GM12878 (cell line): ENCODE data around the gene STAT4. TPM values are rescaled to one million over a fixed set of nuclear protein-coding genes. Genes with fewer than 3 reads are reported as not detected.

Experiments used
- ATAC-seq: fragments of 200-7000 bp; cut with Tn5 transposase; 3 replicates; pipeline ENCODE4 v1.9.1; 2020; ENCODE audit warnings: mild to moderate bottlenecking, moderate library complexity
- BruUV-seq: library from RNA; stranded (reverse); fragments of 400-500 nt; replicated peaks from 2 replicates; lab custom pipeline; 2021; lab: Mats Ljungman, UMichigan
- CTCF ChIA-PET: fragments of 300-600 bp; sonication (Branson Sonifier 250); formaldehyde crosslinking; extraction: SDS; loops from one replicate; lab custom pipeline; 2021; ENCODE audit warnings: inconsistent platforms; lab: Yijun Ruan, JAX
- POLR2A ChIA-PET: fragments of 350-600 bp; formaldehyde crosslinking; extraction: SDS; loops from one replicate; lab custom pipeline; 2021; ENCODE audit warnings: inconsistent platforms; lab: Charles Lee
- RAD21 ChIA-PET: fragments of 300-600 bp; sonication (Branson Sonifier 250); formaldehyde crosslinking; loops from one replicate; lab custom pipeline; 2023; ENCODE audit warnings: antibody characterized with exemption; ENCODE audit not compliant: unreplicated experiment; lab: Charles Lee
- SMC1A ChIA-PET: fragments of 300-600 bp; sonication (Branson Sonifier 250); formaldehyde crosslinking; loops from one replicate; lab custom pipeline; 2023; ENCODE audit not compliant: unreplicated experiment, uncharacterized antibody; lab: Charles Lee
- DNase-seq: peaks from one replicate; pipeline ENCODE4 v3.0.0-alpha.2; 2011; ENCODE audit warnings: low read depth, low spot score
- FAIRE-seq: peaks from 3 replicates; lab custom pipeline; 2011; peaks lifted over from hg19 to GRCh38; lab: Jason Lieb, UNC
- H2AFZ ChIP-seq: 2 replicates; pipeline ENCODE4 v1.6.0; 2011; ENCODE audit warnings: low read depth, low read length, control low read depth; ENCODE audit not compliant: control insufficient read depth
- H3K27ac ChIP-seq: 2 replicates; pipeline ENCODE4 v1.5.1; 2011; ENCODE audit warnings: control low read depth; ENCODE audit not compliant: control insufficient read depth, insufficient read depth
- H3K27me3 ChIP-seq, 2 experiments: replicated peaks in 1 of 2; 2 replicates each; pipeline versions ENCODE4 v1.6.0 to v1.6.1; 2011; ENCODE audit warnings: low read length in 1 of 2; ENCODE audit not compliant: control insufficient read depth in 2 of 2, insufficient read depth in 2 of 2
- H3K36me3 ChIP-seq, 2 experiments: 2 replicates each; pipeline ENCODE4 v1.5.1; 2011; ENCODE audit warnings: low read length in 1 of 2; ENCODE audit not compliant: control insufficient read depth in 2 of 2, insufficient read depth in 2 of 2
- H3K4me1 ChIP-seq: 2 replicates; pipeline ENCODE4 v1.6.1; 2011; ENCODE audit warnings: mild to moderate bottlenecking, low read length, moderate library complexity, mixed read lengths; ENCODE audit not compliant: control insufficient read depth, insufficient read depth
- H3K4me2 ChIP-seq: 2 replicates; pipeline ENCODE4 v1.6.0; 2011; ENCODE audit warnings: control low read depth; ENCODE audit not compliant: control insufficient read depth, insufficient read depth
- H3K4me3 ChIP-seq: fragments of 200-600 bp; sonication (generic); 2 replicates; pipeline ENCODE4 v1.5.1; 2016
- H3K79me2 ChIP-seq: 2 replicates; pipeline ENCODE4 v1.6.0; 2011; ENCODE audit warnings: low read length; ENCODE audit not compliant: control insufficient read depth, insufficient read depth
- H3K9ac ChIP-seq: 2 replicates; pipeline ENCODE4 v1.8.0; 2011; ENCODE audit warnings: low read length, control low read depth, mixed read lengths; ENCODE audit not compliant: control insufficient read depth, insufficient read depth
- H3K9me3 ChIP-seq: replicated peaks from 3 replicates; pipeline ENCODE4 v1.5.1; 2011; ENCODE audit warnings: mild to moderate bottlenecking, low read length; ENCODE audit not compliant: control insufficient read depth, insufficient read depth
- H4K20me1 ChIP-seq: 2 replicates; pipeline ENCODE4 v1.6.0; 2011; ENCODE audit not compliant: control insufficient read depth, insufficient read depth
- BHLHE40 ChIP-seq, 2 experiments: fragments of 450-650 bp in 1 of 2; IDR thresholded peaks; 2 replicates each; pipeline ENCODE4 v1.6.1; 2011 to 2017; ENCODE audit warnings: low read depth in 2 of 2, borderline replicate concordance in 1 of 2, improper control_type of control experiment in 1 of 2, low read length in 1 of 2, mild to moderate bottlenecking in 1 of 2
- HDAC2 ChIP-seq: fragments of 200-600 bp; sonication (generic); IDR thresholded peaks from 2 replicates; pipeline ENCODE4 v1.6.1; 2017
- MEF2B ChIP-seq: fragments of 450-650 bp; IDR thresholded peaks from 2 replicates; pipeline ENCODE4 v1.6.1; 2018; ENCODE audit warnings: mild to moderate bottlenecking, moderate library complexity; ENCODE audit not compliant: partially characterized antibody, poor library complexity, severe bottlenecking
- NFXL1 ChIP-seq: fragments of 450-650 bp; IDR thresholded peaks from 2 replicates; pipeline ENCODE4 v1.6.1; 2017; ENCODE audit warnings: antibody characterized with exemption, mild to moderate bottlenecking, borderline replicate concordance
- SREBF2 ChIP-seq: IDR thresholded peaks from 2 replicates; pipeline ENCODE4 v1.6.1; 2012; ENCODE audit warnings: mild to moderate bottlenecking, low read length
- ZNF274 ChIP-seq: IDR thresholded peaks from one replicate; pipeline ENCODE4 v1.8.0; 2011; ENCODE audit not compliant: insufficient read length, insufficient read depth
- ZNF622 ChIP-seq: fragments of 450-650 bp; IDR thresholded peaks from 2 replicates; pipeline ENCODE4 v1.6.1; 2017; ENCODE audit warnings: mild to moderate bottlenecking, inconsistent platforms
- WGBS: methylation state at CpG from one replicate; pipeline ENCODE4 v1.1.6; 2016; ENCODE audit warnings: low lambda C conversion rate; ENCODE audit not compliant: insufficient replicate concordance, insufficient coverage; ENCODE audit errors: missing lambda C conversion rate; 5-methylcytosine and 5-hydroxymethylcytosine counted together
- in situ Hi-C: fragments of 300-500 bp; cut with MboI; formaldehyde crosslinking; loops from 9 replicates; pipeline ENCODE4 v1.14.3; 2018; ENCODE audit warnings: mixed read lengths
- intact Hi-C: fragments of 100-400 bp; cut with micrococcal nuclease; formaldehyde crosslinking; loops from one replicate; pipeline ENCODE4 v1.14.2; 2022; ENCODE audit not compliant: unreplicated experiment
- polyA plus RNA-seq, 11 experiments: library from polyadenylated mRNA; depleted of rRNA in 4 of 11; unstranded in 6 of 11; stranded (reverse) in 5 of 11; fragments of >200 nt; fragmentation: Nextera tagmentation in 4 of 11; fragmentation: Illumina TruSeq in 1 of 11; extraction: Ambion mirVana in 4 of 11; extraction: Trizol in 1 of 11; gene quantifications; 1 replicate in 1 of 11; 2 replicates in 10 of 11; pipeline versions ENCODE4 v1.2.1 to v1.2.3, GENCODE V29; 2011 to 2016; ENCODE audit warnings: inconsistent platforms in 2 of 11, missing spikeins in 2 of 11, low read depth in 1 of 11
- total RNA-seq, 4 experiments: library from RNA; depleted of rRNA in 3 of 4; stranded (reverse); fragments of >200 nt in 3 of 4; fragmentation: Illumina TruSeq in 1 of 4; extraction: Trizol in 1 of 4; gene quantifications; 2 replicates each; pipeline versions ENCODE4 v1.2.1 to v1.2.3, GENCODE V29; 2013 to 2021

STAT4 gene
- total and polyA plus RNA-seq, 10 of the 15 experiments (the other 5 are each of a cell fraction or from before 2014, with no cell fraction given), result 3.1 to 9.3 (median 7.1) TPM

GRCh38 chr2:191180276-191180675 lies 29.5 kb upstream of the STAT4 start:
- BruUV-seq, result no TSS peak
- peaks cover 14% of the 10 kb centered on the region; the same call in 1 of the 2 replicates for H3K4me1 ChIP-seq
- ATAC-seq (no peak), DNase-seq (no peak), FAIRE-seq (no peak)
- 74% methylated on average over 2 of the region's 2 CpGs for WGBS
- no peak overlapping the region for H3K4me3 ChIP-seq
- H3K9ac ChIP-seq, result no peak overlapping the region
- H3K36me3 ChIP-seq, result no peaks in the 10 kb centered on the region
- CTCF ChIA-PET, result interaction anchor here (3.9 kb wide), 1 partner anchor 128 kb away, joined by 11 read pairs; no protein-coding TSS in a partner anchor
- POLR2A ChIA-PET, result no interaction called here
- H4K20me1 ChIP-seq, result no peaks in the 10 kb centered on the region
- intact Hi-C loops, result no loop called here
- H3K79me2 ChIP-seq, result no peaks in the 10 kb centered on the region
- H3K27ac ChIP-seq, result no peak overlapping the region
- in situ Hi-C loops, result no loop called here
- H3K27me3 ChIP-seq, result peaks cover 0 to 2% of the 10 kb centered on the region in 2 experiments; a peak in 1 of 4 replicates
- H3K4me2 ChIP-seq, result no peak overlapping the region
- RAD21 ChIA-PET, result no interaction called here
- H3K9me3 ChIP-seq, result no peaks in the 10 kb centered on the region
- SMC1A ChIA-PET, result no interaction called here
- TF ChIP-seq NFXL1 (no peak), MEF2B (no peak), HDAC2 (no peak), BHLHE40 (IDR thresholded peaks at IDR 0.05; ENCODE audit: borderline replicate concordance in 1 of 2, low read depth in 2 of 2, low read length in 1 of 2) (no peak), ZNF622 (no peak), ZNF274 (no peak), SREBF2 (no peak)
- no peak overlapping the region for H2AFZ ChIP-seq
